Heart right ventricle (tissue), 16 donors: ENCODE results near the gene HOXA1. TPM values are rescaled to one million over a fixed set of nuclear protein-coding genes. Genes with fewer than 3 reads are reported as not detected.

ENCODE experiments used
- ATAC-seq, 8 donors: fragments of 200-7000 bp; cut with Tn5 transposase; one replicate each; pipeline ENCODE4 v1.9.1; 2020; ENCODE audit warnings: mild to moderate bottlenecking in 8 of 8, moderate library complexity in 8 of 8, moderate number of reproducible peaks in 1 of 8
- DNase-seq, 2 donors: peaks; one replicate each; pipeline ENCODE4 v3.0.0-alpha.2; 2020
- H3K27ac ChIP-seq, 10 donors: fragments of 200-600 bp; sonication (generic) in 2 of 10; one replicate each; pipeline versions ENCODE4 v1.5.0 to v1.8.0; 2020 to 2022; ENCODE audit warnings: mild to moderate bottlenecking in 3 of 10
- H3K27me3 ChIP-seq, 7 donors: fragments of 200-600 bp; one replicate each; pipeline ENCODE4 v1.8.0; 2021 to 2022; ENCODE audit warnings: mild to moderate bottlenecking in 2 of 7
- H3K36me3 ChIP-seq, 9 donors: fragments of 200-600 bp; sonication (generic) in 1 of 9; one replicate each; pipeline versions ENCODE4 v1.5.0 to v1.8.0; 2020 to 2022; ENCODE audit warnings: mild to moderate bottlenecking in 2 of 9
- H3K4me1 ChIP-seq, 9 donors: fragments of 200-600 bp; sonication (generic) in 1 of 9; one replicate each; pipeline versions ENCODE4 v1.5.0 to v1.8.0; 2020 to 2022; ENCODE audit warnings: mild to moderate bottlenecking in 4 of 9
- H3K4me3 ChIP-seq, 10 donors: fragments of 200-600 bp; sonication (generic) in 2 of 10; one replicate each; pipeline versions ENCODE4 v1.5.0 to v1.8.0; 2020 to 2022; ENCODE audit warnings: mild to moderate bottlenecking in 7 of 10, moderate library complexity in 2 of 10
- H3K9me3 ChIP-seq, 11 donors: fragments of 200-600 bp in 10 of 11; sonication (generic) in 2 of 11; one replicate each; pipeline versions ENCODE4 v1.5.0 to v1.8.0; 2013 to 2022; ENCODE audit warnings: mild to moderate bottlenecking in 2 of 11, control low read depth in 1 of 11, moderate library complexity in 1 of 11
- WGBS, 2 donors: extraction: QIAGEN DNeasy Blood & Tissue Kit; methylation state at CpG; one replicate each; pipeline ENCODE4 v1.1.7; 2013; ENCODE audit warnings: inconsistent platforms in 1 of 2; 5-methylcytosine and 5-hydroxymethylcytosine counted together
- intact Hi-C, 10 donors: fragments of 100-400 bp; cut with DNase I; formaldehyde crosslinking; loops; one replicate each; pipeline versions ENCODE4 v1.11.1 to v1.14.2; 2022
- long read RNA-seq, 3 donors: library from polyadenylated mRNA; unstranded; transcript quantifications; one replicate each; pipeline ENCODE4 v2.0.0, GENCODE V29; 2020 to 2021
- polyA plus RNA-seq, 2 donors: library from polyadenylated mRNA; stranded (reverse); fragments of 200-250 nt; gene quantifications; one replicate each; pipeline ENCODE4 v1.2.3, GENCODE V29; 2013
- total RNA-seq, 10 donors: library from RNA; stranded (reverse); fragmentation: NEBNext Ultra II Directional in 3 of 10; extraction: Animal tissue kit (Norgen Biotek cat#: 25700) in 3 of 10; gene quantifications; one replicate each; pipeline versions ENCODE4 v1.2.1 to v1.2.4, GENCODE V29; 2021 to 2023
- TF ChIP-seq, protein P1 (sequence below), 9 donors: fragments of 200-600 bp; sonication (generic) in 2 of 9; IDR thresholded peaks; one replicate each; pipeline versions ENCODE4 v1.5.0 to v1.8.0; 2021 to 2022; ENCODE audit warnings: antibody characterized with exemption in 9 of 9, mild to moderate bottlenecking in 5 of 9, moderate library complexity in 1 of 9
- donor health status: Arrhythmogenic right ventricular cardiomyopathy.
- donor health status: ischemic (EF 13 %, LVEDD 7.1; RV severe dilation, severe dysfunction).
- donor health status: healthy with polysubstance abuse.
- donor health status: DM: no; HTN: yes; CAD: no.
- donor health status: DM: no; HTN: no; CAD: no.
- donor health status: ischemic (EF 25% LVEDD 6.9; RV normal size, moderate dysfunction).
- donor health status: ischemic (EF 25% LVEDD 5.7; RV mildly dilated, moderate dysfunction).
- donor health status: healthy.
- donor health status: DM: yes; HTN: yes; CAD: no.
- donor health status: Ischemic cardiomyopathy.
- donor health status: ischemic (EF 35%, LVEDD 5.7; RV mildly dilated, moderate dysfunction).
- donor health status: nonischemic (EF 11% LVEDD 7.7; RV severe dilation, severe dysfunction).
- donor health status: DM: yes; HTN: yes; CAD: no.
- donor health status: PGD.
- donor health status: ischemic (EF 29% LVEDD 5.4; RV normal size, mild dysfunction).
- donor health status: nonischemic (EF 23%, LVEDD 6.1; RV moderate dilation, normal function).

Gene HOXA1
- total RNA-seq: under 1 TPM in 2 of 10 donors, not detected in 8; 0.15 to 0.37 TPM
- polyA plus RNA-seq: under 1 TPM in 1 of 2 donors, not detected in 1; 0.07 TPM
- long read RNA-seq, donor 1: 0 reads
- long read RNA-seq, donor 2: 0 reads
- long read RNA-seq, donor 3: 0 reads

DNA sequence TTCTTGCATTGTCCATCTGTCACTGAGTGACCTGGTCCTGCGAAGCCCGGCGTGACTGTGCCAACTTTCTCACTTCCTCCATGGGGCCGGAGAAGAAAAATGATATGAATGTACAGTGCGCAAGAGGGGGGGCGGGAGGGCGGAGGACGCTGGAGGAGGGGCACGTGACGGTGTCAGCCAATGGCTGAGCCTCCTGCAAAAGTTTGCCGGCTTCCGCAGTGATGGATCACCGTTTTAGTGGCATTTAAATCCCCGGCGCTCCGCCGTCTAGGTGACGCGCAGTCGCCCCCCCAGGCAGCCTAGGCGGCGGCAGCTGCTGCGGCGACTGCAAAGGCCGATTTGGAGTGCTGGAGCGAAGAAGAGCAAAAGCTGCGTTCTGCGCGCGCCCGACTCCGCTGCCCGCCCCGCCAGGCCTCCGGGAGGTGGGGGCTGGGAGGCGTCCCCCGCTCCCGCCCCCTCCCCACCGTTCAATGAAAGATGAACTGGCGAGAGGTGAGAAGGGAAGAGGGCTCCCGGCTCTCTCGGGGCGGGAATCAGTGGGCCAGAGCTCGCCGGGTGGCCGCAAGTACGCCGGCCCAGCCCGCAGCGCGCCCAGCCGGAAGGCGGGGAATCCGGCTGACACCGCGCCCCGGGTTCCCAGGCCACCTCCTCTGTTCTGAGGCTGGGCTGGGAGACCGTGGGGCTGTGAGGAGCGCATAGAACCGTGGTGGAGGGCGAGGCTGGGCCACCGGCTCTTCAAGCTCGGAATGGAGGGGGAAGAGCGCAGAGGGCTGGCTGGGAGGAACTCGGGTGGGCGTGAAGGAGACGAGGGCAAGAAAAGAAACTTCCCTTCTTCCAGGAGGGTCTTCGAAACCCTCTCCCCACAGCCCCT lies at the start of gene HOXA1:
TSS of gene HOXA1 (minus strand) at position 104 of the 871 bp plus-strand sequence. CDS start at position 16, 88 bp downstream.
- no peaks in the 10 kb centered on the region for H3K9me3 ChIP-seq
- H3K4me1 ChIP-seq: peaks cover 0 to 41% (median 27%) of the 10 kb centered on the region in 9 donors
- peaks cover 17 to 100% (median 100%) of the 10 kb centered on the region in 7 donors for H3K27me3 ChIP-seq
- peak within 1 kb of the TSS in 9 of 10 donors; percentile 19 to 92 (median 65) for H3K27ac ChIP-seq
- intact Hi-C loops: loop anchor here in 1 of 10 donors (5.0 kb wide), 1 partner anchor 36 kb away; the partner anchor contains the start of gene HOXA4
- peak within 1 kb of the TSS; percentile 52 to 87 (median 57) for H3K4me3 ChIP-seq
- DNase-seq (peak in 1 of 2 donors; percentile 16), ATAC-seq (peak in 7 of 8 donors; percentile 63 to 83 (median 73))
- no peaks in the 10 kb centered on the region for H3K36me3 ChIP-seq
- 0 to 1% methylated on average over 68 of the region's 68 CpGs for WGBS, 2 donors
- TF ChIP-seq, protein P1, sequence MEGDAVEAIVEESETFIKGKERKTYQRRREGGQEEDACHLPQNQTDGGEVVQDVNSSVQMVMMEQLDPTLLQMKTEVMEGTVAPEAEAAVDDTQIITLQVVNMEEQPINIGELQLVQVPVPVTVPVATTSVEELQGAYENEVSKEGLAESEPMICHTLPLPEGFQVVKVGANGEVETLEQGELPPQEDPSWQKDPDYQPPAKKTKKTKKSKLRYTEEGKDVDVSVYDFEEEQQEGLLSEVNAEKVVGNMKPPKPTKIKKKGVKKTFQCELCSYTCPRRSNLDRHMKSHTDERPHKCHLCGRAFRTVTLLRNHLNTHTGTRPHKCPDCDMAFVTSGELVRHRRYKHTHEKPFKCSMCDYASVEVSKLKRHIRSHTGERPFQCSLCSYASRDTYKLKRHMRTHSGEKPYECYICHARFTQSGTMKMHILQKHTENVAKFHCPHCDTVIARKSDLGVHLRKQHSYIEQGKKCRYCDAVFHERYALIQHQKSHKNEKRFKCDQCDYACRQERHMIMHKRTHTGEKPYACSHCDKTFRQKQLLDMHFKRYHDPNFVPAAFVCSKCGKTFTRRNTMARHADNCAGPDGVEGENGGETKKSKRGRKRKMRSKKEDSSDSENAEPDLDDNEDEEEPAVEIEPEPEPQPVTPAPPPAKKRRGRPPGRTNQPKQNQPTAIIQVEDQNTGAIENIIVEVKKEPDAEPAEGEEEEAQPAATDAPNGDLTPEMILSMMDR (IDR thresholded peaks at IDR 0.05): no peak

DNA sequence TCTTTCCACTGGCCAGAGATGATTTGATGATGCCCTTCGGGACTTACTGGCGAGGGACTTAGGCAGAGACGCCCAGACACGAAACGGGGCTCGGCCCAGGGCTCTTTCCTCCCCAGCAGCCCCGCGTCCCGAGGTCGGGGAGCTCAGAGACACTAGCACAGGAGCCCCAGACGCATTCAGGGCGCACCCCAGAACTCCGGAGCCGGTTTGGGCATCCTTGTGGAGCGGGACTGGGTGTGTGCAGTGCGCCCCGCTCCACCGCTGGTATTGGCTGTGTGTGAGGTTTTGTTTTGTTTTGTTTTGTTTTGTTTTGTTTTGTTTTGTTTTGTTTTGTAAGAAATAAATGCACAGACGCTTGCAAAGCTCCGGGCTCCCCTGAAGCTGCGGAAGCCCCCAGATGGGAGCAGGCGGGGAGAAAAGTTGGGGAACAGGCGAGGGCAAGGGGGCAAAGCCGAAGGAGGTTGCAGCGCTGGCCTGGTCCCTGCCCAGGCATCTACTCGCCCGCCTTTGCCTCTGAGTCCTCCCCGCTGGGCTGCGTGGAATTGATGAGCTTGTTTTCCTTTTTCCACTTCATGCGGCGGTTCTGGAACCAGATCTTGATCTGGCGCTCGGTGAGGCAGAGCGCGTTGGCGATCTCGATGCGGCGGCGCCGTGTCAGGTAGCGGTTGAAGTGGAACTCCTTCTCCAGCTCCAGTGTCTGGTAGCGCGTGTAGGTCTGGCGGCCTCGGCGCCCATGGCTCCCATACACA lies 49.5 kb upstream of the HOXA1 start:
- 20 to 26% methylated on average over 47 of the region's 47 CpGs for WGBS, 2 donors
- no peak overlapping the region for H3K27ac ChIP-seq

DNA sequence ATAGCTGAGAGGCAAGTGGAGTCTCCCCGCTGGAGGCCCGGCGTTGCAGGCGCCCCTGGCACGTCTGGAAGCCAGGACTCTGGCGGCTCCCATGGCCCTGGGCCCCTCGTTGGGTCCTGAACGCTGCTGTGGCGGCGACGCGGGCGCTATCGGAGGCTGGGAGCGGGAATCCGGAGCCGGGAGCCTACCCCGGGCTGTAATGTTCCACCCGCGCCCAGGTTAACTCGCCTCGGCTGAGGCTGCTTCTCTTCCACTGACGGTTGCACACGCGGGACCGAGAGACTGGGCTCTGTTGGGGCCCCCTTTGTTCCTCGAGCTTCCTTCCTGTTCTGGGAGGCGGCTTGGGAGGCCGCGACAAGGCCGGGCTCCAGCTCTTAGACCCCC lies 49.0 kb upstream of the HOXA1 start:
- intact Hi-C loops: no loop called here
- no peak for ATAC-seq
- Histone ChIP-seq H3K27me3 (peaks cover 69 to 100% (median 100%) of the 10 kb centered on the region in 7 donors), H3K9me3 (no peaks in the 10 kb centered on the region), H3K36me3 (no peaks in the 10 kb centered on the region), H3K4me1 (peaks cover 0 to 62% (median 34%) of the 10 kb centered on the region in 9 donors), H3K27ac (no peak overlapping the region), H3K4me3 (no peak overlapping the region)
- 7 to 17% methylated on average over 31 of the region's 31 CpGs for WGBS, 2 donors
- TF ChIP-seq, protein P1 (IDR thresholded peaks at IDR 0.05): no peak
- no peak for DNase-seq

More for the DNA sequence above, 49.5 kb upstream of the HOXA1 start:
- peaks cover 66 to 100% (median 100%) of the 10 kb centered on the region in 7 donors for H3K27me3 ChIP-seq
- intact Hi-C loops: no loop called here
- no peaks in the 10 kb centered on the region for H3K9me3 ChIP-seq
- no peak overlapping the region for H3K4me3 ChIP-seq
- H3K36me3 ChIP-seq: no peaks in the 10 kb centered on the region
- ATAC-seq: no peak
- DNase-seq: no peak
- TF ChIP-seq, protein P1 (IDR thresholded peaks at IDR 0.05): no peak
- H3K4me1 ChIP-seq: peaks cover 0 to 61% (median 35%) of the 10 kb centered on the region in 9 donors
